Daoy (cell line): ENCODE measurements around the gene PXDN. TPM values are rescaled to one million over a fixed set of nuclear protein-coding genes. Genes with fewer than 3 reads are reported as not detected.
"Not testable (repeated sequence)": the region's sequence is repeated elsewhere in the genome, so short reads cannot be mapped to it uniquely, and the experiment has no call there.

Experiments used
- DNase-seq: peaks from one replicate; pipeline ENCODE4 v3.0.0-alpha.2; 2015; ENCODE audit warnings: low read depth
- total RNA-seq: library from RNA; depleted of rRNA; stranded (reverse); fragments of >200 nt; shearing (Covaris generic); gene quantifications from 2 replicates; pipeline ENCODE4 v1.2.3, GENCODE V29; 2014

Gene PXDN
- total RNA-seq, 1 experiment from 2014 or later, result 173 TPM

DNA sequence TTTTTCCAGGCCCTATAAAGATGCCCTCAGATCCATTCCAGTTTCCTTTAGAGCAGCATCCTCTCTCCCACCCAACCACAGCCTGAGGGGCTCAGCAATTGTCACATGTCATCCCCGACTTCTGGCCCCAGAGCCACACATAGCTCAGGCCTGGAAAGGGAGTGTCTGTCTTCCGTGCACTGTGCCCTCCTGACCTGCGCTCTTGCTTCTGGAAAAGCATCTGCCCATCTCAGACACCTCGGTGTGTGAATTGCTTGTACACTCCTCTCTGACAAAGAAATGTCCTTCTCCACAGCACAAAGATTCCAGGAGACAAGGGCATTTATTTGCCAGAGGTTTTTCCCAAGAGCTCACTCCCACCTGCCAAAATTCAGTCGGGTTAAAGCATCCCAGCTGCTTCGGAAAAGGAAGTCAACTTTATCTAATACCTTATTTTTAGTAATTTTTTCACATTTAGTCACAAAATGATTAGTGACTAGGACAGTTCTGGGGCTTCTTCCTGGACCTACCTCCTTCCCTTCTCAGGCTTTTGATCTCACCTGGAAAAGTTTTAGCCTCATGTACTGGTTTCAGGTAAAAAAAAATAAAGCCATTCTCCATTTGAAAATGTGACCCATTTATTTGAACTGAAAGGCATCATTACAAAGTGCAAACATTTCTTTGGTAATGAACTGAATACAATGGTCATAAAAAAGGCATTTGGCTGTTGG is 112.9 kb downstream of the PXDN start:
- DNase-seq, result no peak

DNA sequence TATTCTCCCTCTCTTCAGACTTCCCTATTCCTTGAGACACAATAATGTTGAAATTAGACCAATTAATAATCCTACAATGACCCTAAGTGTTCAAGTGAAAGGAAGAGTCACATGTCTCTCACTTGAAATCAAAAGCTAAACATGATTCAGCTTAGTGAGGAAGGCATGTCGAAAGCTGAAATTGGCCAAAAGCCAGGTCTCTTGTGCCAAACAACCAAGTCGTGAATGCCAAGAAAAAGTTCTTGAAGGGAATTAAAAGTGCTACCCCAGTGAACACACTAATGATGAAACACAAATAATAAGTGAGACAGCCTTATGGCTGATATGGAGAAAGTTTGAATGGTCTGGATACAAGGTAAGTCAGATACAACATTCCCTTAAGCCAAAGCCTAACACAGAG is 115.4 kb downstream of the PXDN start:
- DNase-seq, result peak; percentile 62

- DNase-seq, result no peak
Observed at GRCh38 chr2:1627628-1628381, 116.5 kb downstream of the PXDN start.

DNA sequence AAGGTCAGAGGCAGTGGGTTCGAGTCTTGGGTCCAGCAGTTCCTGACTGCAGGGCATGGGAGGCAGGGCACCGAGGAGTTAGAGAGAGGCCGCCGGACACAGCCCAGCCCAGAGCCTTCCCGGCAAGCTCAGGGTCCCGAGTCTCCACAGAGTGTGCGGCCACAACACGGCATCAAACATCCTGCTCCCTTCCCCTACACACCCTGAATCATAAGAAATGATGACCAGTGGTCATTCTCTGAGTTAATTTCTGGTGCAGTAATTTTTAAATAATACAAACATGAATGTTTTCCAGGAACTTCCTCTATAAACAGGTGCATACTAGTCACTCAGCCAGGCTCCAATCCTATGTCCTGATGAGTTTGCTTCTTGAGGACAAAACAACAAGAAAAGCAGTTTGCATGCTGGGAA is 118.0 kb downstream of the PXDN start:
- DNase-seq, result no peak

DNA sequence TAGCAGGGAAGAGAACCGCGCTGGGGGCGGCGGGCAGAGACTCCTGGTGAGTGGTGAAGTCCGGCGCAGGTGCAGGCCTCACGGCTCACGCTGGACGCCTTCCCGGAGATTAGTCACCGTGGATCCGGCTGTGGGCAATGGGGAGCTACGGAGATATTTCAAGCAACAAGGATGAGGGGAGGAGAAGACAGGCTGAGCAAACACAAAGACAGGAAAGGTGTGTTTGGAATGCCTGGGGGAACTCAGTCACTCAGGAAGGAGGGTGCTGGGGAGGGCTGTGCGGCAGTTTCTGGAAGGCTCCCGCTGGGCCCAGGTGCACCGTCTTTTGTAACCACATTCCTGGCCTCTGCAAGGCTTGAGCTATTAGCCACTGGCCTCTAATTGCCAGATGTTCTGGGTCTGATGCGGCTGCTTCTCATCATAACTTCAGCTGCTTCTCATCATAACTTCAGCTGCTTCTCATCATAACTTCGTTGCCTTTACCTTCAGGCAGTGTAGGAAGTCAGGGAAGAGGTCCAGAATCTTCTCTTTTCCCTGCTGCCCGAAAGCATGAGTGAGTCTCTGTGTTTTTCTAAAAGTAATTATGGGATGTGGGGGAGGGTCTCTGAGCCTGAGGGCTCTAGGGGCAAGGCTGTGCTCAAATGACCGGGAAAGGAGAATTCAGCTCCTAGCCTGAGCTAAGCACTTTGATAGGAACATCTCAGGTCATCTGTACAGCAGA is 118.9 kb downstream of the PXDN start:
- DNase-seq, result peak; percentile 90

- DNase-seq, result no peak
Observed at GRCh38 chr2:1623906-1624445, 120.3 kb downstream of the PXDN start.

- DNase-seq, result no peak
Observed at GRCh38 chr2:1622521-1623200, 121.7 kb downstream of the PXDN start.

- DNase-seq, result not testable (repeated sequence)
Observed at GRCh38 chr2:1621976-1622375, 122.3 kb downstream of the PXDN start.

- DNase-seq, result no peak
Observed at GRCh38 chr2:1621501-1621900, 122.8 kb downstream of the PXDN start.

- no peak for DNase-seq
Observed at GRCh38 chr2:1621041-1621440, 123.3 kb downstream of the PXDN start.

- DNase-seq, result no peak
Observed at GRCh38 chr2:1620081-1620480, 124.2 kb downstream of the PXDN start.

DNA sequence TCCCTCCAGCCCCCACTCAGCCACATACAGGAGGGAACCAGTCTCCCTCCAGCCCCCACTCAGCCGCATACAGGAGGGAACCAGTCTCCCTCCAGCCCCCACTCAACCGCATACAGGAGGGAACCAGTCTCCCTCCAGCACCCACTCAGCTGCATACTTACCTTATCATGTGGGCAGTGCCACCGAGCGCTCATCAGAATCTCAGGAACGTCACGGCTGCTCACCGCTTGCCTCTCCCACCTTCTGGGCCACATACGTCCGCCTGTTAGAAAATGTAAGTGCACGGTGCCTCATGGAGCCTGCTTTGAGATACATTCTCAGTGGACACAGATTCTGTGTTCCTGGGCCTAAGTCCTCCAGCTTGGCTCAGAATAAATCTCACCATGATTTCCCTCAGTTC is 124.8 kb downstream of the PXDN start:
- no peak for DNase-seq

- no peak for DNase-seq
Observed at GRCh38 chr2:1618974-1619373, 125.3 kb downstream of the PXDN start.

DNA sequence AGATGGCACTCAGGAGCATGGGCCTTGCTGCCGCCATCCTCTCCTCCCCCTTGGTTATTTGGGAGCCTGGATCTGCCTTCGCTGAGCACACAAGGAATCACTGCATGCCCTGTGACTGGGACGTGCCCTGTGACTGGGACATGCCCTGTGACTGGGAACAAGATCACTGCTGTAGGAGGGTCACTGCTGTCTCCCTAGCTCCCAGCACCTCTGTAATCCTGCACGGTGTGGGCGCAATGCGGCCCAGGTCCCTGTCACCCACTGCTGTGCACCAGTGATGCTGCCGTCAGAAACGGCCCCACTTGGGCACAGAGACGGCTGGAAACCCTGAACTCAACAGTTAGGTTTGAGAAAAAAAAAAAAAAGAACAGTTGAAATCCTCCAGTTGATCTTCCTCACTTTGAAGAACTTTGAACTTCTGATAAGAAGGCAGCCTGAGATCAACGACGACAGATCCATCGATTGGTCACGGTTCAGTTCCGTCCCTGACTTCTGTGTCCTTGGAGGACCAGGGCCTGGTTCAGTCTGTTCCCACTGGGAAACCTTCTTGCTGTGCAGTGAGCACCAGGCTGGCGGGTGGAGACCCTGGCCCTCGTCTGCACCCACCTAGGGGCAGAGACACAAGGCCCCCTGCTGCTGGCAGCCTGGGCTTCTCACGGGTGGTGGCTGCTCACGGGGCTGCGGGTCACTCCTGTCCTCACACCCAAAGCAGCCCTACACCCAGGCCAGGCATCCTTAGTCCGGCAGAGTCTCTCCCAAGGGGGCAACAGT is 125.9 kb downstream of the PXDN start:
- DNase-seq, result no peak

DNA sequence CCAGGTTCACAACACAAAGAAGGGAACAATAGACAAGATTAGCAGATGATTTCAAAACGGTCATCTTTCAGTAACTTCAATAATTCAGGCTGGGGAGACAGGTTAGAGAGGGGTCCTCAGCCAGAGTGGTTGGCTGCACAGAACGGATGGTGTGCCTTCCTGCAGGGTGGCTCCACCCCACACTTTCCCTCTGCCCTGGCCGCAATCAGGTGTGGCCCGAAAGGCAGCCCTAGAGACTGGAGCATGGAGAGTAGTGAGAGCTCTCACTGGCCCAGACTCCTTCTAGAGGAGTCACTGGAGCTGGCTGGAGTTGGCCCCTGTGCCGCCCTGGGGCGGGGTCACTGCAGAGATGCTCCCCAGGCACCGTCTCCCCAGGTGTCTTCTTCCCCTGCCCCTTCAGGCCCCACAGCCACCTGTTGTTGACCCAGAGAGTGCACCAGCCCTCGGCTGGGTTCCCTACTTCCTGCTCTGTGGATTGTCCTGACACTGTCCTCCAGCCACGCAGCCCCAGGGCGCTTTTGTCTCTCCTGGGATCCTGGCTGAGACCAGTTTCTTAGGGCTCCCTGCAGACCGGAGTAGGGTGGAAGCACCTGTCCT is 126.8 kb downstream of the PXDN start:
- no peak for DNase-seq

- DNase-seq, result no peak
Observed at GRCh38 chr2:1614564-1614963, 129.8 kb downstream of the PXDN start.

- DNase-seq, result peak; percentile 76
Observed at GRCh38 chr2:1613731-1614354, 130.5 kb downstream of the PXDN start.

DNA sequence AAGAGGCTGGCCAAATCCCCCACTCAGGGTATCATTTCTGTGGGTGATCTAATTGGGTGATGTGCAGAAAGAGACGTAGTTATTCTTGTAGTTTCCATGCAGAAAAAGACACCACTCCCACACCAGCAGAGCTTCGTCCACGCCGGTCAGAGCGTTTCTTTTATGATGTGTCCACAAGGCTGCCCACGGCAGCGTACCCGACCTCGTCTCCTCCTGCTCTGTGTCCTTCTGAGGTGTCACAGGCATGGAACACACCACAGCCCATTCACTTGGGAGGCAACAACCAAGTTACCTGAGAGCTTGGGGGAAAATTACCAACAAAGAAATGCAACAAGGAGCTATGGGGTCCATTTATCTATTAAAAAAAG is 131.3 kb downstream of the PXDN start:
- no peak for DNase-seq

- DNase-seq, result no peak
Observed at GRCh38 chr2:1612391-1613077, 131.8 kb downstream of the PXDN start.

DNA sequence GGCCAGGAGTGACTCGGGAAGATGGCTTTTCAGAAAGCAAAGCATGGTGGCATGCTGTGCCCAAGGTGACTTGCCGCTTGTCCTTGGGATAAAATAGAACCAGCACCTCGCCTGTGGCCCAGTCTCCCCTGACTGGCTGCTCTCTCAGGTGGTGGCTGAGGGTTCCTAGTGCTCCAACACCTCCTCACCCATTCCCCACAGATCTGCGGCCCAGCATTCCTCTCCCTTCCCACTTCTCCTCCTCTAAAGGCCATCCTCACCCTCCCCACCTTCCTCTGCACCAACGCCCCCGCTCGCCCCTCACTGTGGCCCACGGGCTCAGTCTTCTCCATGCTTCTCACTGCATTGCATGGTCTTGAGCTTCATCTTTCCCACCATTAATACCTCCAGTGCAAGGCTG is 132.4 kb downstream of the PXDN start:
- DNase-seq, result no peak
